Measurements from ENCODE around the gene CEP76. TPM values are rescaled to one million over a fixed set of nuclear protein-coding genes. Genes with fewer than 3 reads are reported as not detected.
"Not testable (repeated sequence)": the region's sequence is repeated elsewhere in the genome, so short reads cannot be mapped to it uniquely, and the experiment has no call there.

CEP76 gene
- total RNA-seq, 1 donor from 2014 or later = 8.6 TPM

DNA sequence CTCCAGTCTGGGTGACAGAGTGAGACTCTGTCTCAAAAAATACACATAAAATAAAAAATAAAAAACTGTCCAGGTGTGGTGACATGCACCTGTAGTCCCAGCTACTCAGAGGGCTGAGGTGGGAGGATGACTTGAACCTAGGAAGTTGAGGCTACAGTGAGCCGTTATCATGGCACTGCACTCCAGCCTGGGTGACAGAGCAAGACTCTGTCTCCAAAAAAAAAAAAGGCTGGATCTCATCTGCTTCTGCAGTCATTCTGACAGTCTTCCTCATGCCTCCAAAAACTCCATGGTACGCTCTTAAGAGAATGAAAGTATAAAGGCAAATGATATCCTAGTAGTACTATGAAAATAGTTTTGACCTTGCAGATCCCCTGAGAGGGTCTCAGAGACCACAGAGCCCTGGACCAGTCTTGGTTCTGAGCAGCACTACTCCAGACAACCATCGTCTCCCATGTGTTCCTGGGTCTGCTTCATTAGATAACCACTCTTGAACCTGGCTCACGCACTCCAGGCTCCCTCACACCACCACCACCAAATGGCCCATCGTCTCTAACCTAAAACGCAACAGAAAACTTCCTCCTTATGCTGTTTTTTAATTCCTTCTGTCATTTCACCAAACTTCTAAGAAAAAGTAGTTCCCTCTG, 70.6 kb downstream of the CEP76 start:
- no peak overlapping the region for H3K27ac ChIP-seq
- no peaks in the 10 kb centered on the region for H3K4me1 ChIP-seq
- no peak overlapping the region for H3K4me3 ChIP-seq
- H3K27me3 ChIP-seq = no peaks in the 10 kb centered on the region
- no peaks in the 10 kb centered on the region for H3K9me3 ChIP-seq
- TF ChIP-seq, protein P1, sequence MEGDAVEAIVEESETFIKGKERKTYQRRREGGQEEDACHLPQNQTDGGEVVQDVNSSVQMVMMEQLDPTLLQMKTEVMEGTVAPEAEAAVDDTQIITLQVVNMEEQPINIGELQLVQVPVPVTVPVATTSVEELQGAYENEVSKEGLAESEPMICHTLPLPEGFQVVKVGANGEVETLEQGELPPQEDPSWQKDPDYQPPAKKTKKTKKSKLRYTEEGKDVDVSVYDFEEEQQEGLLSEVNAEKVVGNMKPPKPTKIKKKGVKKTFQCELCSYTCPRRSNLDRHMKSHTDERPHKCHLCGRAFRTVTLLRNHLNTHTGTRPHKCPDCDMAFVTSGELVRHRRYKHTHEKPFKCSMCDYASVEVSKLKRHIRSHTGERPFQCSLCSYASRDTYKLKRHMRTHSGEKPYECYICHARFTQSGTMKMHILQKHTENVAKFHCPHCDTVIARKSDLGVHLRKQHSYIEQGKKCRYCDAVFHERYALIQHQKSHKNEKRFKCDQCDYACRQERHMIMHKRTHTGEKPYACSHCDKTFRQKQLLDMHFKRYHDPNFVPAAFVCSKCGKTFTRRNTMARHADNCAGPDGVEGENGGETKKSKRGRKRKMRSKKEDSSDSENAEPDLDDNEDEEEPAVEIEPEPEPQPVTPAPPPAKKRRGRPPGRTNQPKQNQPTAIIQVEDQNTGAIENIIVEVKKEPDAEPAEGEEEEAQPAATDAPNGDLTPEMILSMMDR (IDR thresholded peaks at IDR 0.05) = no peak
- no peak for TF ChIP-seq POLR2AphosphoS5 (IDR thresholded peaks at IDR 0.05; ENCODE audit: insufficient read depth in 1 of 2, low read depth in 1 of 2)
- TF ChIP-seq POLR2A (IDR thresholded peaks at IDR 0.05) = no peak
- intact Hi-C loops (cut with DNase I) = no loop called here
- DNase-seq (ENCODE audit: extremely low spot score in 2 of 2) = no peak
- no peaks in the 10 kb centered on the region for H3K36me3 ChIP-seq

DNA sequence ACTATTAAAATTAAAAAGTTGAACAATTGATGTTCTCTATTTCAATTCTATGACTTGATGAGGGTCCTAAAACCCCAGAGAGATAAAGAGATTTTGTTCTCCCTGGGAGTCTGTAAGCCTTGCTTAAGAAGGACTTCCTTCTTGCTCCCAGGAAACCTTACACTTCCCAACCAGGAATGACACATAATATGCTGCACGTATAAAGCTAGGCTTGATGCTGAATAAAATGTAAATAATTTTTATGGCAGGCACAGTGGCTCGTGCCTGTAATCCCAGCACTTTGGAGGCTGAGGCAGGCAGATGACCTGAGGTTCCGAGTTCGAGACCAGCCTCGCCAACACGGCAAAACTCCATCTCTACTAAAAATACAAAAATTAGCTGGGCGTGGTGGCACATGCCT, 72.4 kb downstream of the CEP76 start:
- no peak for DNase-seq (ENCODE audit: extremely low spot score in 2 of 2)
- Histone ChIP-seq H3K4me3 (no peak overlapping the region), H3K4me1 (no peaks in the 10 kb centered on the region), H3K9me3 (no peaks in the 10 kb centered on the region), H3K27ac (no peak overlapping the region), H3K27me3 (no peaks in the 10 kb centered on the region), H3K36me3 (no peaks in the 10 kb centered on the region)
- TF ChIP-seq POLR2A (IDR thresholded peaks at IDR 0.05) (no peak), POLR2AphosphoS5 (IDR thresholded peaks at IDR 0.05; ENCODE audit: insufficient read depth in 1 of 2, low read depth in 1 of 2) (no peak)
- TF ChIP-seq, protein P1 (IDR thresholded peaks at IDR 0.05) = no peak
- intact Hi-C loops (cut with DNase I) = no loop called here

DNA sequence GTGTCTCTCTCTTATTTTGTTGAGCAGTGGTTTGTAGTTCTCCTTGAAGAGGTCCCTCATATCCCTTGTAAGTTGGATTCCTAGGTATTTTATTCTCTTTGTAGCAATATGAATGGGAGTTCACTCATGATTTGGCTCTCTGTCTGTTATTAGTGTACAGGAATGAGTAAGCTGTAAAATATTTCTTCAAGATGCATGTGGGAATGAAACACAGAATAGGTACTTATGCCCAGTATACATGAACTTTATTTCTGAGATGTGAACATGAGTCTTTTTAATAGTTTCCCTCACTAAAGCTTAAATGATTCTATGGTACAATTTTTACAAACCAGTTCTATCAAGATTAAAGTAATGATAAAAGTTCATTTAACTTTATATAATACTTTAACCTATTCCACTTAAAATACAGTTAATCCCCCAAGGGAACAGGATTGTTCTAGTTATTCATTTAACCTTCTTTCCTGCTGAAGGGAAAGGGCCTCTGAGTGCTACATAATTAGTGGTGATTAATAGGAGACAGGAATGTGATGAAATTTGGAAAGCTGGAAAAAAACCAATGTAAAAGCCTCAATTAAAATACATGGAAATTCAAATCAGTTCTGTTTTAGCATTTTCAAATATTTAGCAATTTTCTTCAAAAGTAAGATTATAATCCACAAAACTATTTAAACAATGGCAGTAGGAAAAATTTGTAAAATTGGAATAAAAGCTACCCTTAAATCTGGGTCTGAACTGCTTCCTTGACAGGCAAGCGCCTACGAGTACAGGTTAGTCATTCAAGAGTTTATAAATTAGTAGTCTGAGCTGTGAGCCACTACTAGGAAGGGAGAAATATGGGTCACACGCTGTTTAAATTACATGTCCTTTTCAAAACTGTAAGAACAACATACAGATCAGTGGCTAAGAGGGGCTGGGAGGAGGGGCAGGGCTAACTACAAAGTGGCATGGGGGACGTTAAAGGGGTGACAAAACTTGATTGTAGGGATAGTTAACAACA, 73.5 kb downstream of the CEP76 start:
- TF ChIP-seq, protein P1 (IDR thresholded peaks at IDR 0.05) = no peak
- no peak for TF ChIP-seq POLR2AphosphoS5 (IDR thresholded peaks at IDR 0.05; ENCODE audit: insufficient read depth in 1 of 2, low read depth in 1 of 2)
- no peak for TF ChIP-seq POLR2A (IDR thresholded peaks at IDR 0.05)
- no peak for DNase-seq (ENCODE audit: extremely low spot score in 2 of 2)
- Histone ChIP-seq H3K27me3 (no peaks in the 10 kb centered on the region), H3K4me1 (no peaks in the 10 kb centered on the region), H3K4me3 (no peak overlapping the region), H3K9me3 (no peaks in the 10 kb centered on the region), H3K36me3 (no peaks in the 10 kb centered on the region), H3K27ac (no peak overlapping the region)
- intact Hi-C loops (cut with DNase I) = no loop called here

DNA sequence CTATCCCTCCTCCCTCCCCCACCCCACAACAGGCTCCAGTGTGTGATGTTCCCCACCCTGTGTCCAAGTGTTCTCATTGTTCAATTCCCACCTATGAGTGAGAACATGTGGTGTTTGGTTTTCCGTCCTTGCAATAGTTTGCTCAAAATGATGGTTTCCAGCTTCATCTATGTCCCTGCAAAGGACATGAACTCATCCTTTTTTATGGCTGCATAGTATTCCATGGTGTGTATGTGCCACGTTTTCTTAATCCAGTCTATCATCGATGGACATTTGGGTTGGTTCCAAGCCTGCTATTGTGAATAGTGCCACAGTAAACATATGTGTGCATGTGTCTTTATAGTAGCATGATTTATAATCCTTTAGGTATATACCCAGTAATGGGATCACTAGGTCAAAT, 75.3 kb downstream of the CEP76 start:
- H3K4me3 ChIP-seq; DNase-seq (ENCODE audit: extremely low spot score in 2 of 2); H3K27ac ChIP-seq; H3K36me3 ChIP-seq; H3K9me3 ChIP-seq; H3K4me1 ChIP-seq; intact Hi-C loops (cut with DNase I); H3K27me3 ChIP-seq: not testable (repeated sequence)

DNA sequence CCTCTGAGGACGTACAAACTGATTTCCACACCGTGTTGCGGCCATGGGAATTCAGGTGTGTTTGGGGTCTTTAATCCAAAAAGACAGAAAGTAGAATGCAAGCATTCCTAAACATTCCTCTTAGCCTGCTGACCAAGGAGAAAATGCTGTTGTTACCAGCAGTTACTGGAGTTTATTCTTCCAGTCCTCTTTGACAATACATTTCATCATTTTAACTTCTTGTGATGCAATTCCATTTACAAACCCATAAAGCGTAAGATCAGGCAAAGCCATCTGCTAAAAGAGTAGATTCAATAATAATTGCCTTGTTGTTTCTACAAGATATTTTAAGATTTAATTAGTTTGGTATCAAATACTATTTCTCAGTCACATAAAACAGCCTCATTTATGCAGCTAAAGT, 77.3 kb downstream of the CEP76 start:
- intact Hi-C loops (cut with DNase I) = no loop called here
- TF ChIP-seq, protein P1 (IDR thresholded peaks at IDR 0.05) = no peak
- no peak for TF ChIP-seq POLR2A (IDR thresholded peaks at IDR 0.05)
- no peak for TF ChIP-seq POLR2AphosphoS5 (IDR thresholded peaks at IDR 0.05; ENCODE audit: insufficient read depth in 1 of 2, low read depth in 1 of 2)
- Histone ChIP-seq H3K36me3 (no peaks in the 10 kb centered on the region), H3K9me3 (no peaks in the 10 kb centered on the region), H3K4me1 (no peaks in the 10 kb centered on the region), H3K27ac (no peak overlapping the region), H3K4me3 (no peak overlapping the region), H3K27me3 (no peaks in the 10 kb centered on the region)
- DNase-seq (ENCODE audit: extremely low spot score in 2 of 2) = no peak

Other genes starting within 250 kb of the CEP76 start
- gene SPIRE1, start 44.6 kb downstream of the CEP76 start, total RNA-seq = 15.7 TPM
- gene PSMG2, start 319 bp upstream of the CEP76 start, total RNA-seq = 56.2 TPM
- gene PTPN2, start 181.5 kb upstream of the CEP76 start, total RNA-seq = 32.9 TPM
- gene SEH1L, start 245.3 kb upstream of the CEP76 start, total RNA-seq = 28.0 TPM

All from vagina (tissue), 2 donors.